PC-9 (cell line): ENCODE data around the gene ZBTB21. TPM values are rescaled to one million over a fixed set of nuclear protein-coding genes. Genes with fewer than 3 reads are reported as not detected.

Experiments used
- BruUV-seq: library from RNA; stranded (reverse); fragments of 400-500 nt; replicated peaks from 2 replicates; lab custom pipeline; 2021; lab: Mats Ljungman, UMichigan
- CTCF ChIA-PET: fragments of 300-600 bp; sonication (Branson Sonifier 250); formaldehyde crosslinking; loops from one replicate; lab custom pipeline; 2022; ENCODE audit warnings: antibody characterized with exemption; lab: Charles Lee
- POLR2A ChIA-PET: fragments of 300-600 bp; sonication (Branson Sonifier 250); formaldehyde crosslinking; loops from one replicate; lab custom pipeline; 2022; ENCODE audit warnings: antibody characterized with exemption; ENCODE audit not compliant: unreplicated experiment; lab: Charles Lee
- DNase-seq, 2 experiments: peaks; one replicate each; pipeline versions ENCODE4 v3.0.0 to v3.0.0-alpha.2; 2015 to 2022; ENCODE audit warnings: mixed read lengths in 1 of 2
- H2AFZ ChIP-seq: fragments of 200-600 bp; sonication (generic); 2 replicates; pipeline ENCODE4 v1.8.1; 2017; ENCODE audit warnings: antibody characterized with exemption
- H3F3A ChIP-seq: fragments of 200-600 bp; sonication (generic); 2 replicates; pipeline ENCODE4 v1.8.1; 2017; ENCODE audit warnings: antibody characterized with exemption, mild to moderate bottlenecking, low read depth; ENCODE audit not compliant: insufficient read depth
- H3K27ac ChIP-seq: fragments of 200-600 bp; sonication (generic); 2 replicates; pipeline ENCODE4 v1.6.1; 2016; ENCODE audit warnings: mixed run types
- H3K27me3 ChIP-seq: fragments of 200-600 bp; sonication (generic); 2 replicates; pipeline ENCODE4 v1.6.1; 2016; ENCODE audit warnings: low read depth, mixed run types; ENCODE audit not compliant: insufficient read depth
- H3K36me3 ChIP-seq: fragments of 200-600 bp; sonication (generic); 2 replicates; pipeline ENCODE4 v1.6.1; 2016; ENCODE audit warnings: low read depth, mixed run types
- H3K4me1 ChIP-seq: fragments of 200-600 bp; sonication (generic); replicated peaks from 2 replicates; pipeline ENCODE4 v1.6.1; 2016; ENCODE audit warnings: mixed run types; ENCODE audit not compliant: insufficient read depth
- H3K4me2 ChIP-seq: fragments of 200-600 bp; sonication (generic); 2 replicates; pipeline ENCODE4 v1.6.1; 2017; ENCODE audit warnings: mixed run types
- H3K4me3 ChIP-seq: fragments of 200-600 bp; sonication (generic); 2 replicates; pipeline ENCODE4 v1.6.1; 2016; ENCODE audit warnings: mixed run types
- H3K79me2 ChIP-seq: fragments of 200-600 bp; sonication (generic); 2 replicates; pipeline ENCODE4 v1.6.1; 2017; ENCODE audit warnings: low read depth, mixed run types
- H3K9me2 ChIP-seq: fragments of 200-600 bp; sonication (generic); 2 replicates; pipeline ENCODE4 v1.8.1; 2017; ENCODE audit warnings: mild to moderate bottlenecking; ENCODE audit not compliant: insufficient read depth
- H3K9me3 ChIP-seq: fragments of 200-600 bp; sonication (generic); 2 replicates; pipeline ENCODE4 v1.8.1; 2016; ENCODE audit warnings: low read depth; ENCODE audit not compliant: insufficient read depth
- H4K20me1 ChIP-seq: fragments of 200-600 bp; sonication (generic); 2 replicates; pipeline ENCODE4 v1.8.1; 2017; ENCODE audit not compliant: insufficient read depth
- EZH2 ChIP-seq: fragments of 200-600 bp; sonication (generic); IDR thresholded peaks from 2 replicates; pipeline ENCODE4 v1.8.0; 2017; ENCODE audit warnings: antibody characterized with exemption, low read depth
- intact Hi-C: fragments of 100-400 bp; cut with micrococcal nuclease; formaldehyde crosslinking; loops from one replicate; pipeline ENCODE4 v1.10.0; 2022; ENCODE audit not compliant: unreplicated experiment
- total RNA-seq: library from RNA; stranded (reverse); gene quantifications from 2 replicates; pipeline ENCODE4 v1.2.3, GENCODE V29; 2021
- TF ChIP-seq, protein P1 (sequence below): fragments of 200-600 bp; sonication (generic); conservative IDR thresholded peaks from 2 replicates; pipeline ENCODE4 v1.6.1; 2017; ENCODE audit warnings: mixed run types, antibody characterized with exemption, mild to moderate bottlenecking, moderate library complexity

Gene ZBTB21
- total RNA-seq, 1 experiment from 2014 or later = 13.5 TPM

DNA sequence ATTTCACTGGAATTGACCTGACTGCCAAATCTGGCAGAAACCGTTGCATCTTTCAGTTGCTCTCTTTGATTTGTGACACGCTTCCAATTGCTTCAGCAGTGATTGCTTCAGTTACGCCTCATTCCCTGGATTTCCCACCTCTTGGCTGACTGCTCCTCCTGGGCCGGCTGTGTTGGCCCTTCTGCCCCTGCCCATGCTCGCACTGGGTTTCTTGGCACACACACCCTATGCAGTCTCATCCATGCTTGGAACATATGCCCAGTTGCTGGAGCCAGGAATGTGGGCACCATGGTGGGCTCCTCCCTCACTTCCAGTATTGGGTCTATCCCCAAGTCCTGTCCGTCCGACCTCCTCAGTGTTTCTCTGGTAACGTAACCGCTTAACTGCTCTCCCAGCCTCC is 2.2 kb upstream of the ZBTB21 start:
- Histone ChIP-seq H4K20me1 (no peaks in the 10 kb centered on the region), H3K27ac (no peak overlapping the region), H3K79me2 (peaks cover 16% of the 10 kb centered on the region), H3K4me1 (peaks cover 15% of the 10 kb centered on the region), H3F3A (no peaks in the 10 kb centered on the region), H3K27me3 (no peaks in the 10 kb centered on the region), H2AFZ (no peak overlapping the region), H3K4me2 (no peak overlapping the region), H3K4me3 (no peak overlapping the region), H3K9me3 (no peaks in the 10 kb centered on the region), H3K9me2 (no peaks in the 10 kb centered on the region), H3K36me3 (0 out of 2 replicates have a peak, but pooled peaks cover 3% of the 10 kb centered on the region)
- intact Hi-C loops = no loop called here
- TF ChIP-seq EZH2 = no peak
- TF ChIP-seq, protein P1, sequence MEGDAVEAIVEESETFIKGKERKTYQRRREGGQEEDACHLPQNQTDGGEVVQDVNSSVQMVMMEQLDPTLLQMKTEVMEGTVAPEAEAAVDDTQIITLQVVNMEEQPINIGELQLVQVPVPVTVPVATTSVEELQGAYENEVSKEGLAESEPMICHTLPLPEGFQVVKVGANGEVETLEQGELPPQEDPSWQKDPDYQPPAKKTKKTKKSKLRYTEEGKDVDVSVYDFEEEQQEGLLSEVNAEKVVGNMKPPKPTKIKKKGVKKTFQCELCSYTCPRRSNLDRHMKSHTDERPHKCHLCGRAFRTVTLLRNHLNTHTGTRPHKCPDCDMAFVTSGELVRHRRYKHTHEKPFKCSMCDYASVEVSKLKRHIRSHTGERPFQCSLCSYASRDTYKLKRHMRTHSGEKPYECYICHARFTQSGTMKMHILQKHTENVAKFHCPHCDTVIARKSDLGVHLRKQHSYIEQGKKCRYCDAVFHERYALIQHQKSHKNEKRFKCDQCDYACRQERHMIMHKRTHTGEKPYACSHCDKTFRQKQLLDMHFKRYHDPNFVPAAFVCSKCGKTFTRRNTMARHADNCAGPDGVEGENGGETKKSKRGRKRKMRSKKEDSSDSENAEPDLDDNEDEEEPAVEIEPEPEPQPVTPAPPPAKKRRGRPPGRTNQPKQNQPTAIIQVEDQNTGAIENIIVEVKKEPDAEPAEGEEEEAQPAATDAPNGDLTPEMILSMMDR = no peak
- POLR2A ChIA-PET = no interaction called here
- no TSS peak for BruUV-seq
- CTCF ChIA-PET = no interaction called here
- no peak for DNase-seq

DNA sequence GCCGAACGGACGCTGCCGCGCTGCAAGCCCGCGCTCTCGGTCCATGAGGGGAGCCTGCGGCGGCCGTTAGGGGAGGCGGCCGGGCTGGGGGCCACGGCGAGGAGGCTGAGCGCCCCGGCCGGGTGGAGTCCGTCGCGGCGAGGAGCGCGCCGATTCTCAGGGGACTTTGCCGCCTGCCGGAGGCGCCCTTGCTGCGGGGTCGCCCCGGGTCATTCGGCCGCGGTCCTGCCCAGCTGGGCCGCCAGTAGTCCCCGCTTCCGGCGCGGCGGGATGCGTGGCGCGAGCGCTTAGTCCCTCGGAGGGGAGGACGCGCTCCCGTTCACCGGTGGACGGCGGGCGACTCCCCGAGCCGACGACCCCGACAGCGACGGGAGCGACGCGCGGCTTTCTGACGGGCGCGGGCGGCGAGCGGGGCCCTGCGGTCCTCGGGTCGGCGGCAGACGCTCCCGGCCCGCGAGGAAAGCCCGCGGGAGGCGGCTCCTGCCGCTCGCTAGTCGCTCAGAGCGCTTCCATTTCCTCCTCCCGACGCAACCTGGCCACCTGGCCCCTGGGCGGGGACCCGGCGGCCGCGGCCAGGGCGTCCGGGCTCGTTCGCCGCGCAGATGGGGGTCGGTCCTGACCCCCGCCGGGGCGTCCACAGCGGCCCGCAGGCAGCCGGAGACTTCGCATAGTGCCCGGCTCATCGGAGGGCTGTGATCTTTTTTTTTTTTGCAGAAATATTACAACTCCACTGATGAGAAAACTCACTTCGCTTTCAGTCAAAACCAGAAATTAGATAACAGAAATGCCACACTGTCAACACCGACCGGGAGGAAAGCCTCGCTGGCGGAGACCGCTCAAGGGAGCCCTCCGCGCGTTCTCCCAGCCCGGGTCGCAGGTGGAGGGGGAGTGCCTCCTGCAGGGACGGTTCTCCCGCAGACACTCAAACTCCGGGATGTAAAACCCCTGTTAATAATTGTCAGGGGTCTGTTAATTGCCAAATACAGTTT is 641 bp upstream of the ZBTB21 start:
- CTCF ChIA-PET = interaction anchor here (0.7 kb wide), 1 partner anchor 107 kb away, joined by 6 read pairs; no protein-coding TSS in a partner anchor
- peak overlapping the region; percentile 87 for H3K4me2 ChIP-seq
- H3K9me2 ChIP-seq = no peaks in the 10 kb centered on the region
- H3K27ac ChIP-seq = 0 out of 2 replicates have a peak overlapping the region, but pooled peaks have one; percentile 12
- TF ChIP-seq, protein P1 = no peak
- no peak for TF ChIP-seq EZH2
- no peaks in the 10 kb centered on the region for H3K9me3 ChIP-seq
- H2AFZ ChIP-seq = peak overlapping the region; percentile 80
- H3K4me1 ChIP-seq = peaks cover 15% of the 10 kb centered on the region
- BruUV-seq = TSS peak; percentile 44
- no peaks in the 10 kb centered on the region for H3F3A ChIP-seq
- H4K20me1 ChIP-seq = no peaks in the 10 kb centered on the region
- no peak for DNase-seq
- intact Hi-C loops = loop anchor here (2.0 kb wide), 2 partner anchors 78 to 96 kb away; no protein-coding TSS in a partner anchor
- peak overlapping the region; percentile 85 for H3K4me3 ChIP-seq
- H3K36me3 ChIP-seq = 0 out of 2 replicates have a peak, but pooled peaks cover 3% of the 10 kb centered on the region
- no peaks in the 10 kb centered on the region for H3K27me3 ChIP-seq
- peaks cover 27% of the 10 kb centered on the region for H3K79me2 ChIP-seq
- POLR2A ChIA-PET = interaction anchor here (0.6 kb wide), 1 partner anchor 23 kb away, joined by 4 read pairs; no protein-coding TSS in a partner anchor

DNA sequence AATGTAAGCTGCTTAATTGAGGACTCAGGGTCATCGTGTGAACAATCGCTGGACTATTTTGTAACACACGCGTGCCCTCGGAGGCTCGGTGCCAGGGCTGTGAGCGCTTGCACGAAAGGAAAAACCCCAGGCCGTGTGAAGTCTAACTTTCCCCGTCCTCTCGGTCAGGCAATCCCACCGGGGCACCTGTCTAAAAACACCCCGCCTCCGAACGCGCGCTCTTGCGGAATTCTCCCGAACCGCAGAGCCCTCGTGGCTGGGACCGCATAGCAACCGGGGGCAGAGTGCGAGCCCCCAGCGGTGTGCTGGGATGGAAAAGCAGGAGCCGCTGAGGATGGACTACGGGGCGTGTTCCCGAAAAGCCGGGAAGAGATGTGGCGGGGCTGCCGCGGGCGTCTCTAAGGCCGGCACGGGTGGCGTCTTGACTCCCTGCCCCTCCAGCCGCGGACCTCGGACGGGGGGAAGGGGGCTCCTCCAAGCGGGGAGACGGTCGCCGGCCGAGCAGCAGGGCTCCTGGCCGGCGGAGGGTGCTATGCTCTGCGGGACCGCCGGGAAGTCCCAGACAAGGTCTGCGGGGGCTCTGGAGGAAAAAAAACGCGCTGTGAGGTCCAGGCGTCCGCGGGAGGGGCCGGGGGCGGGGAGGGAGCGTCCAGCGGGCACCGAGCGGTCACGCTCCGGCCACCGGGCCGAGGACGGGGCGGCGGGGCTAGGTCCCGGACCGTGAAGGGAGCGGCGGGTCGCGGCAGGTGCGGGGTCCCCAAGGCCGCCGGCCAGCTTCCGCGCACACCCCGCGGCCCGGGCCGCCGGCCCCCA is 936 bp downstream of the ZBTB21 start:
- intact Hi-C loops = loop anchor here (1.0 kb wide), 1 partner anchor 397 kb away; no protein-coding TSS in a partner anchor
- Histone ChIP-seq H3K79me2 (peaks cover 35% of the 10 kb centered on the region), H3K36me3 (0 out of 2 replicates have a peak, but pooled peaks cover 3% of the 10 kb centered on the region), H3K27ac (peak overlapping the region; percentile 90), H3K27me3 (no peaks in the 10 kb centered on the region), H3K9me3 (no peaks in the 10 kb centered on the region), H3K4me2 (peak overlapping the region; percentile 82), H3K9me2 (no peaks in the 10 kb centered on the region), H3K4me1 (peaks cover 15% of the 10 kb centered on the region), H3K4me3 (peak overlapping the region; percentile 85), H3F3A (no peaks in the 10 kb centered on the region), H4K20me1 (no peaks in the 10 kb centered on the region), H2AFZ (no peak overlapping the region)
- peak; percentile 26 to 53 for DNase-seq
- ChIA-PET POLR2A (interaction anchor here (0.5 to 0.7 kb wide), 6 partner anchors 15 to 413 kb away, joined by 3 to 7 read pairs (median 4); no protein-coding TSS in a partner anchor), CTCF (interaction anchor here (0.6 kb wide), 1 partner anchor 69 kb away, joined by 4 read pairs; no protein-coding TSS in a partner anchor)
- TF ChIP-seq EZH2 = no peak
- TF ChIP-seq, protein P1 = no peak
- BruUV-seq = TSS peak; percentile 37
